Measurements from ENCODE around the gene PRRX2.
"Not testable (repeated sequence)": the region's sequence is repeated elsewhere in the genome, so short reads cannot be mapped to it uniquely, and the experiment has no call there.

The PRRX2 gene

GRCh38 chr9:129724456-129725190, 59.2 kb downstream of the PRRX2 start:
- in situ Hi-C loops (cut with HindIII; ENCODE audit: low sequenced_read_pairs) = loop anchor here (5.0 kb wide), 2 partner anchors 53 to 92 kb away; no protein-coding TSS in a partner anchor

DNA sequence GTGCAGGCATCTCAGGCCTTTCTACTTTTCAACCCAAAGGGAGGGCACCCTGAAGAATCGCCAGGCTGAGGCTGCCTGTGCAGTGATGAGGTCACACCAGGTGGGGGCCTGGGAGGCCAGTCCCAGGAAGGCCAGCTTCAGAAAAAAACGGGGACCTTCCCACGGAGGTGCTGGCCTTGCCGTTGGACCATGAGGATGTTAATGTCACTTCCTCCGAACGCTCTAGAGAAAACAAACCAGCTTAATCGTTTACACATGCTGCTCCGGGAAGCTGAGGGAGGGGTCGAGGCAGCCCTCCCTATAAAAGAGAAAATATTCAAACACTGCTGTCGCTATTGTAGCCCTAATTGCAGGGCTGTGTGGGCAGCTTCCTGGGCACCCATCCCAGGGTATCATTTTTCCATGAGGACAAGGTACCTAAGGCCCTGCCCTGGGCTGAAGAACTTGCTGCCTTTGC, 60.4 kb downstream of the PRRX2 start:
- in situ Hi-C loops (cut with HindIII; ENCODE audit: low sequenced_read_pairs) = loop anchor here (5.0 kb wide), 2 partner anchors 51 to 94 kb away; no protein-coding TSS in a partner anchor

GRCh38 chr9:129726322-129727160, 61.1 kb downstream of the PRRX2 start:
- in situ Hi-C loops (cut with HindIII; ENCODE audit: low sequenced_read_pairs) = loop anchor here (5.0 kb wide), 2 partner anchors 51 to 94 kb away; no protein-coding TSS in a partner anchor

DNA sequence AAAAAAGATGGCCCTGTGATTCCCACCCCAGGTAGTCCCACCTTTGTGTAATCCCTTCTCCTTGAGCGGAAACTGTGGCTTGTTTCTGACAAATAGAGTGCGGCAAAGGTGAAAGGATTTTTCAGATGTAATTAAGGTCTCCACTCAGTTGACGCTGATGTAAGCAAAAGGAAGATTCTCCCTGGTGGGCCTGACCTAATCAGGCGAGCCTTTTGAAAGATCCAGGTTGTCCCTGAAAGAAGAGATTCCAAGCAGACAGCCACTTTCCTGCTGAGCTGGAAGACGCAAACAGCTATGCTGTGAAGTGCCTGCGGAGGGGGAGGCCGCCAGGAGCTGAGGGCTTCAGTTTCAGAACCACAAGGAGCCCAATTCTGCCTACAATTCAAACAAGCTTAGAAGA, 63.3 kb downstream of the PRRX2 start:
- in situ Hi-C loops (cut with HindIII; ENCODE audit: low sequenced_read_pairs) = loop anchor here (5.0 kb wide), 2 partner anchors 49 to 96 kb away; no protein-coding TSS in a partner anchor

DNA sequence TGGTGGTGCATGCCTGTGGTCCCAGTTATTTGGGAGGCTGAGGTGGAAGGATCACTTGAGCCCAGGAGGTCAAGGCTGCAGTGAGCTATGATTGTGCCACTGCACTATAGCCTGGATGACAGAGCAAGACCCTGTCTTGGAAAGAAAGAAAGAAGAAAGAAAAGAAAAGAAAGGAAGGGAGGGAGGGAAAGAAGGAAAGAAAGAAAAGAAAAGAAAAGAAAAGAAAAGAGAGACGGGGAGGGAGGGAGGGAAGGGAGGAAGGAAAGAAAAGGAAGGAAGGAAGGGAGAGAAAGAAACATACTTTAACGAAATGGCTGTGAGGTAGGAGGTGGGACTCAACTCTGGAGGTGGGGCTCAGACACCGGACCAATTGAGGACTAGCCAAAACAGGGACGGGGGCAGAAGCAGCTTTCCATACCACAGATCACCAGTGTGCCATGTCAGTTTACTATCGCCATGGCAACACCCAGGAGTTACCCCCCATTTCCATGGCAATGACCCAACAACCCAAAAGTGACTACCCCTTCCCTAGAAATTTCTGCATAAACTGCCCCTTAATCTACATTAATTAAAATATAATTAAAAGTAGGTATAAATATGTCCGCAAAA, 66.1 kb downstream of the PRRX2 start:
- in situ Hi-C loops (cut with HindIII; ENCODE audit: low sequenced_read_pairs) = no loop called here

GRCh38 chr9:129732100-129732499, 66.7 kb downstream of the PRRX2 start:
- in situ Hi-C loops (cut with HindIII; ENCODE audit: low sequenced_read_pairs) = no loop called here

GRCh38 chr9:129732946-129733631, 67.6 kb downstream of the PRRX2 start:
- in situ Hi-C loops (cut with HindIII; ENCODE audit: low sequenced_read_pairs) = no loop called here

- in situ Hi-C loops (cut with HindIII; ENCODE audit: low sequenced_read_pairs) = no loop called here
Observed at GRCh38 chr9:129733632-129733953, 68.1 kb downstream of the PRRX2 start.

DNA sequence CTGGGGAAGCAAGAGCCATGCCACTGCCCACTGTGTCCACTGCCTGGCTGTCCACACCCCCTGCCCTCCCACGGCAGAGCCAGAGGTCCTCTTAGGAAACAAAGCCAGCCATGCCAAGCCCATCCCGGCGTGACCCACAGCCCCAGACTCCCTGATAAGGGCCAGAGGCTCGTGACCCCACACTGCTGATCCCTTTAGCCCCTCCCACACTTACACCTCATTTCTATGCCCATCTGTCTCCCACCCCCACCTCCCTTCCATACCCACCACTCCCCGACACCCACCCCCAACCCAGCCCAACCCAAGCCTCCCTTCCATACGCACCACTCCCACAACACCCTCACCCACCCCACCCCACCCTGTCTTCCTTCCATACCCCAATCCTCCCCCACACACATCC, 70.1 kb downstream of the PRRX2 start:
- in situ Hi-C loops (cut with HindIII; ENCODE audit: low sequenced_read_pairs) = no loop called here

- in situ Hi-C loops (cut with HindIII; ENCODE audit: low sequenced_read_pairs) = no loop called here
Observed at GRCh38 chr9:129736334-129736733, 70.9 kb downstream of the PRRX2 start.

DNA sequence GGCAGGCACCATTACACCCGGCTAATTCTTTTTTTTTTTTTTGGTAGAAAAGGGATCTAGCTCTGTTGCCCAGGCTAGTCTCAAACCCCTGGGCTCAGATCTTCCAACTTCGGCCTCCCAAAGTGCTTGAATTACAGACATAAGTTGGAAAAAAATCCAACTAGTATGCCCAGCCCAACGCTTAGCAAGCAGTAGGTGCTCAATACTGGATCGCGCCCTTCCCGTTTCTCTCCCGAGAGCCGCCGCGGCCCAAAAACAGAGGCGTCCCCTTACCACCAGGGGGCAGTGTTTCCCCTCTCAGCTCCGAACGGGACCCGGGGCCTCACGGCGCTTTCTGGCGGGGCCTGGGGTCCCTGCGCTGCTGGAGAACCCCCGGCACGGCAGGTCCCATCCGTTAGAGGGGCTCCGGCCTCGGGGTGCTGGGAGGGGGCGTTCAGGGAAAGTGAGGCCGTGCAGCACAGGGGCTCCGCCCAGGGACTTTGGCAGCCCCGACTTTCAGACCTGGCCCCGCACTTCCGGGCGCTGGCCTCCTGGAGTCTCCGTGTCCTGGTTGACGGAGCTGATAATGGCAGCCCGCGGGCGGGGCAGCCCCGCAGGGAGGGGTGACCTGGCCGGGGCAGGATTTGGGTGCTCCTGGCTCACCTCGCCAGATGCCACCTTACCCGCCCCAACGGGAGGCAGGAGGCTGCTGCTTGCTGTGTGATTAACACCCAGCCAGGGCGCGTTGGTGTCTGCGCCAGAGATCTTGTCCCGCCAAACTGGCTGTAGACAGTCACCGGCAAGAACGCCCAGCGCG, 72.2 kb downstream of the PRRX2 start:
- in situ Hi-C loops (cut with HindIII; ENCODE audit: low sequenced_read_pairs) = no loop called here

- in situ Hi-C loops (cut with HindIII; ENCODE audit: low sequenced_read_pairs) = no loop called here
Observed at GRCh38 chr9:129739432-129739831, 74.0 kb downstream of the PRRX2 start.

DNA sequence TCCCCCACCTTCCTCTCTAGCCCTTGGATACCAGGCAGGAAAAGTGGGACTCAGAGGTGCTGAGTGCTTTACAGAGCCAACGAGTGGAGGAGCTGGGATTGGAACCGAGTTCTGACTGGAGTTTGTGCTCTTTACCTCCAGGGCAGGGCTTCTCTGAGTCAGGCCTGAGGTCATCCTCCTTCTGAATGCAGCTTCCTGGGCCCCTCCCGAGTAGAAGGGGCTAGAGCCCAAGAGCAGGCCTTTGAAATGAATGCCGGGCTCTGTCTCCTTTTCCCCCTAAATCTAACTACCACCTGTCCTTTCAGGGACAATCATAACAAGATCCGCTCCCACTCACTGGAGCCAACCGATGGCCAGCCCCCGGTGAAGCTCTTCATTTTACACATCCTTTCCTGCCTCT, 74.7 kb downstream of the PRRX2 start:
- in situ Hi-C loops (cut with HindIII; ENCODE audit: low sequenced_read_pairs) = no loop called here

DNA sequence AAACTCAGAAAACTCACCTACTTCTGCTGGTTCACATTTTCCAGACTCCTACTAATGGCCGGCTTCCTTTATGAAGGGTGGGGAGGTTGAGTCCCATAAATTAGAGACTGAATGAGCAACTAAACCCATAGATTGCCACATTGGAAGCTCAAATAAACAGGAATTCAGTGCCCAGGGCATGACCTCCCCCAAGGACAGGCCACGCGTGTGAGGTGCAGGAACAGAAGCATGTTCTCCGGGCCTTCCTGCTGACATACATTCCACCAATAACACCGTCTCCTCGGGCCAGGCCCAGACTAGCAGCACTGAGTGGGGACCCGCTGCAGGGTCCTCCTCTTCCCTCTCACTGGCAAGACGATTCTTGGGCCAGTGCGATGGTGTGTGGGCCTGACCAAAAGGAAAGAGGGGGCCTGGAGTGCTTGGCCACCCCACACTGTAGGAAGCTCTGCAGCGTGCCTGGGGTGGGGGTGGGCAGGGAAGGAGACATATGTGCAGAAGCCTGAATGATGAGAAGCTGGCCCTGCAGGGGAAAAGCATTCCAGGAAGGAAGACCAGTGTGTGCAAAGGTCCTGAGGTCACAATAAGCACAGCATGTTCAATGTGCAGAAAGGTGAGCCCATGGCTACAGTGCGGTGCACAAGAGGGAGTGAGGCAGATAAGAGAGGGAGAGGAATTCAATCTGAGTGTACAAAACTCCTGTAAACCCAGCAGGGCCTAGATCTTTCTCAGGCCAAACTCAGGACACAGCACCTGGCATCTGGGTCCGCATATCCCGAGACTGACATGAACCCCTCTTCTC, 75.4 kb downstream of the PRRX2 start:
- in situ Hi-C loops (cut with HindIII; ENCODE audit: low sequenced_read_pairs) = no loop called here

- in situ Hi-C loops (cut with HindIII; ENCODE audit: low sequenced_read_pairs) = no loop called here
Observed at GRCh38 chr9:129745200-129745599, 79.8 kb downstream of the PRRX2 start.

- in situ Hi-C loops (cut with HindIII; ENCODE audit: low sequenced_read_pairs) = no loop called here
Observed at GRCh38 chr9:129746092-129746777, 80.8 kb downstream of the PRRX2 start.

GRCh38 chr9:129748249-129748648, 82.8 kb downstream of the PRRX2 start:
- in situ Hi-C loops (cut with HindIII; ENCODE audit: low sequenced_read_pairs) = no loop called here

GRCh38 chr9:129749052-129749451, 83.6 kb downstream of the PRRX2 start:
- in situ Hi-C loops (cut with HindIII; ENCODE audit: low sequenced_read_pairs) = not testable (repeated sequence)

DNA sequence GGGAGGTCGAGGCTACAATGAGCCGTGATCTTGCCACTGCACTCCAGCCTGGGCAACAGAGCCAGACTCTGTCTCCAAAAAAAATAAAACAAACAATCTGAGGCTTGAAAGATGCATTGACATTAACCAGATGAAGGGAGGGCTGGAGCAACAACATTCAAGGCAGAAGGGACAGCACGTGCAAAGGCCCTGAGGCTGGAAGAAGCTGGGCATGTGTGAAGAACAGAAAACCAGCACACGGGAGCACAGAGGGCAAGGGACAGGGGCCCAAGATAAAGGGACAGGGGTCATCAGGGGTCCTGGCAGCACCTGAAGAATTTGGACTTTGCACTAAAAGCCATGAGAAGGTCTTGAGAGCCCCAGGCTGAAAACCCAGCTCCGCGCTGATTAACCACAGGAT, 84.1 kb downstream of the PRRX2 start:
- in situ Hi-C loops (cut with HindIII; ENCODE audit: low sequenced_read_pairs) = no loop called here

Data from DLD1 (cell line).